Uterus (tissue), 2 donors: ENCODE results near the gene CBFA2T3.

ENCODE experiments used
- POLR2A ChIP-seq, 2 donors: fragments of 450-650 bp; IDR thresholded peaks; one replicate each; pipeline ENCODE4 v1.6.1; 2016; ENCODE audit warnings: antibody characterized with exemption in 2 of 2, mild to moderate bottlenecking in 1 of 2, moderate library complexity in 1 of 2
- TF ChIP-seq, protein P1 (sequence below), 4 experiments: fragments of 200-600 bp in 2 of 4; fragments of 450-650 bp in 2 of 4; sonication (generic) in 2 of 4; IDR thresholded peaks; one replicate each; pipeline ENCODE4 v1.5.1; 2016 to 2019; ENCODE audit warnings: antibody characterized with exemption in 4 of 4, mild to moderate bottlenecking in 2 of 4, moderate library complexity in 1 of 4

DNA sequence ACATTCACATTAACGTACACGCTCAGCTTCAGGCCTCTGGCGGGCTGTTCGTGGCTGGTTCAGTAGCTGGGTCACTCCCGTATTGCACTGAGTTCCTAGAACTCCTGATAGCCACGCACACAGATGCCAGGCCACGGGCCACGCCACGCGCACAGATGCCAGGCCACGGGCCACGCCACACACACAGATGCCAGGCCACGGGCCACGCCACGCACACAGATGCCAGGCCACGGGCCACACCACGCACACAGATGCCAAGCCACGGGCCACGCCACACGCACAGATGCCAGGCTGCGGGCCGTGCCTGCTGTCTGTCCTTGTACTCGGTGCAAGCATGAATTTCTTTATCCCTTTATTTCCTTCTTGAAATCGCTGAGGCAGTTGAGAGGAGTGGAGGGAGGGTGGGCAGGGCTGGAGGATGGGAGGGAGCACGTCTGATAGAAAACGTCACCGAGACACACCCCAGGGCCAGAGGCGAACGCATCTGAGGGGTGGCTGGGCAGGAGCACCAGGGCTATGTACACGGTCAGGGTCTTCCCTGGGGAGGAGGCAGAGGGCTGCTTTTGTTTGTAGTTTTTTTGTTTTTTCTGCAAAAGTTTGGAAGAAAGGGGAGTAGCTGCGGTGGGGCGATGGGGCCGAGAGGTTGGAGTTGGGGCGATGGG lies 101.9 kb downstream of the CBFA2T3 start:
- TF ChIP-seq, protein P1, sequence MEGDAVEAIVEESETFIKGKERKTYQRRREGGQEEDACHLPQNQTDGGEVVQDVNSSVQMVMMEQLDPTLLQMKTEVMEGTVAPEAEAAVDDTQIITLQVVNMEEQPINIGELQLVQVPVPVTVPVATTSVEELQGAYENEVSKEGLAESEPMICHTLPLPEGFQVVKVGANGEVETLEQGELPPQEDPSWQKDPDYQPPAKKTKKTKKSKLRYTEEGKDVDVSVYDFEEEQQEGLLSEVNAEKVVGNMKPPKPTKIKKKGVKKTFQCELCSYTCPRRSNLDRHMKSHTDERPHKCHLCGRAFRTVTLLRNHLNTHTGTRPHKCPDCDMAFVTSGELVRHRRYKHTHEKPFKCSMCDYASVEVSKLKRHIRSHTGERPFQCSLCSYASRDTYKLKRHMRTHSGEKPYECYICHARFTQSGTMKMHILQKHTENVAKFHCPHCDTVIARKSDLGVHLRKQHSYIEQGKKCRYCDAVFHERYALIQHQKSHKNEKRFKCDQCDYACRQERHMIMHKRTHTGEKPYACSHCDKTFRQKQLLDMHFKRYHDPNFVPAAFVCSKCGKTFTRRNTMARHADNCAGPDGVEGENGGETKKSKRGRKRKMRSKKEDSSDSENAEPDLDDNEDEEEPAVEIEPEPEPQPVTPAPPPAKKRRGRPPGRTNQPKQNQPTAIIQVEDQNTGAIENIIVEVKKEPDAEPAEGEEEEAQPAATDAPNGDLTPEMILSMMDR (IDR thresholded peaks at IDR 0.05) = no peak
- TF ChIP-seq POLR2A (IDR thresholded peaks at IDR 0.05) = no peak
